H9 (cell line): ENCODE results near the gene NEB. TPM values are rescaled to one million over a fixed set of nuclear protein-coding genes. Genes with fewer than 3 reads are reported as not detected.

Source experiments
- DNase-seq: peaks from one replicate; pipeline ENCODE4 v3.0.0-alpha.2; 2017
- H2AFZ ChIP-seq: one replicate; pipeline ENCODE4 v1.6.1; 2013; ENCODE audit warnings: mild to moderate bottlenecking, low read length, control low read depth, moderate library complexity
- H2AK5ac ChIP-seq: 2 replicates; pipeline ENCODE4 v1.6.1; 2013; ENCODE audit warnings: low read length, control low read depth, mixed read lengths; ENCODE audit not compliant: insufficient read length
- H2BK120ac ChIP-seq: one replicate; pipeline ENCODE4 v1.6.1; 2013; ENCODE audit warnings: low read depth, mild to moderate bottlenecking, low read length, control low read depth, inconsistent platforms; ENCODE audit not compliant: poor library complexity, severe bottlenecking
- H2BK12ac ChIP-seq: 2 replicates; pipeline ENCODE4 v1.6.1; 2013; ENCODE audit warnings: low read length, control low read depth, mixed read lengths, low read depth; ENCODE audit not compliant: insufficient read length
- H2BK15ac ChIP-seq: 2 replicates; pipeline ENCODE4 v1.6.1; 2013; ENCODE audit warnings: low read depth, low read length, control low read depth
- H2BK20ac ChIP-seq: one replicate; pipeline ENCODE4 v1.6.1; 2013; ENCODE audit warnings: low read depth, mild to moderate bottlenecking, low read length, control low read depth, inconsistent platforms; ENCODE audit not compliant: poor library complexity, severe bottlenecking
- H2BK5ac ChIP-seq: 2 replicates; pipeline ENCODE4 v1.6.1; 2013; ENCODE audit warnings: low read length, control low read depth, mixed read lengths; ENCODE audit not compliant: insufficient read length
- H3K14ac ChIP-seq: 2 replicates; pipeline ENCODE4 v1.6.1; 2013; ENCODE audit warnings: low read length, control low read depth; ENCODE audit not compliant: insufficient read depth
- H3K18ac ChIP-seq: 2 replicates; pipeline ENCODE4 v1.6.1; 2013; ENCODE audit warnings: low read depth, mild to moderate bottlenecking, mixed read lengths, low read length, control low read depth; ENCODE audit not compliant: insufficient read length
- H3K23ac ChIP-seq: 2 replicates; pipeline ENCODE4 v1.6.1; 2013; ENCODE audit warnings: low read length, control low read depth, mixed read lengths, low read depth; ENCODE audit not compliant: insufficient read length
- H3K23me2 ChIP-seq: 2 replicates; pipeline ENCODE4 v1.6.1; 2013; ENCODE audit warnings: low read depth, mild to moderate bottlenecking, mixed read lengths, low read length, control low read depth; ENCODE audit not compliant: insufficient read length, poor library complexity, severe bottlenecking
- H3K27ac ChIP-seq: 2 replicates; pipeline ENCODE4 v1.5.1; 2013; ENCODE audit warnings: low read length, control low read depth, mixed read lengths, low read depth; ENCODE audit not compliant: insufficient read length
- H3K27me3 ChIP-seq: 2 replicates; pipeline ENCODE4 v1.6.1; 2013; ENCODE audit warnings: low read length, control low read depth, inconsistent platforms; ENCODE audit not compliant: insufficient read depth
- H3K4ac ChIP-seq: 2 replicates; pipeline ENCODE4 v1.6.1; 2013; ENCODE audit warnings: low read depth, mild to moderate bottlenecking, control low read depth, inconsistent platforms, low read length, moderate library complexity
- H3K4me1 ChIP-seq: 2 replicates; pipeline ENCODE4 v1.6.1; 2013; ENCODE audit warnings: low read length, control low read depth, inconsistent platforms; ENCODE audit not compliant: insufficient read depth
- H3K4me2 ChIP-seq: 2 replicates; pipeline ENCODE4 v1.6.1; 2013; ENCODE audit warnings: low read length, control low read depth, mixed read lengths; ENCODE audit not compliant: insufficient read length, insufficient read depth
- H3K56ac ChIP-seq: 2 replicates; pipeline ENCODE4 v1.6.1; 2013; ENCODE audit warnings: low read depth, mild to moderate bottlenecking, mixed read lengths, low read length, control low read depth; ENCODE audit not compliant: insufficient read length
- H3K79me1 ChIP-seq: 2 replicates; pipeline ENCODE4 v1.6.1; 2013; ENCODE audit warnings: low read depth, mild to moderate bottlenecking, moderate library complexity, low read length, control low read depth, inconsistent platforms; ENCODE audit not compliant: insufficient read depth, poor library complexity, severe bottlenecking
- H3K79me2 ChIP-seq: 2 replicates; pipeline ENCODE4 v1.6.1; 2013; ENCODE audit warnings: low read length, control low read depth, inconsistent platforms; ENCODE audit not compliant: insufficient read depth
- H3K9ac ChIP-seq: 2 replicates; pipeline ENCODE4 v1.6.1; 2013; ENCODE audit warnings: low read length, control low read depth, mixed read lengths; ENCODE audit not compliant: insufficient read length; ENCODE audit errors: extremely low read depth
- H3K9me3 ChIP-seq: one replicate; pipeline ENCODE4 v1.6.1; 2013; ENCODE audit warnings: low read depth, low read length, inconsistent platforms; ENCODE audit not compliant: control insufficient read depth
- H3T11ph ChIP-seq: one replicate; pipeline ENCODE4 v1.6.1; 2013; ENCODE audit warnings: mild to moderate bottlenecking, low read length, control low read depth, inconsistent platforms
- H4K20me1 ChIP-seq: one replicate; pipeline ENCODE4 v1.6.1; 2013; ENCODE audit not compliant: control insufficient read depth, insufficient read length, insufficient read depth
- H4K5ac ChIP-seq: 2 replicates; pipeline ENCODE4 v1.6.1; 2013; ENCODE audit warnings: low read depth, mild to moderate bottlenecking, mixed read lengths, low read length, control low read depth; ENCODE audit not compliant: insufficient read length
- H4K8ac ChIP-seq: replicated peaks from 2 replicates; pipeline ENCODE4 v1.6.1; 2013; ENCODE audit warnings: low read length, control low read depth, mixed read lengths, low read depth; ENCODE audit not compliant: insufficient read length
- H4K91ac ChIP-seq: 2 replicates; pipeline ENCODE4 v1.6.1; 2013; ENCODE audit warnings: low read depth, mild to moderate bottlenecking, moderate library complexity, mixed read lengths, low read length, control low read depth; ENCODE audit not compliant: insufficient read length
- H3K27ac Mint-ChIP-seq, 3 experiments: 2 replicates in 2 of 3; 3 replicates in 1 of 3; pipeline ENCODE4 v1.8.0; 2020 to 2021; ENCODE audit warnings: mixed read lengths in 3 of 3, mild to moderate bottlenecking in 1 of 3, moderate library complexity in 1 of 3
- H3K27me3 Mint-ChIP-seq: 2 replicates; pipeline ENCODE4 v1.8.0; 2021; ENCODE audit warnings: low read depth, mild to moderate bottlenecking, moderate library complexity, mixed read lengths
- H3K36me3 Mint-ChIP-seq, 3 experiments: 2 replicates in 2 of 3; 3 replicates in 1 of 3; pipeline ENCODE4 v1.8.0; 2020 to 2021; ENCODE audit warnings: low read depth in 3 of 3, mixed read lengths in 3 of 3; ENCODE audit not compliant: insufficient read depth in 1 of 3
- H3K4me1 Mint-ChIP-seq, 2 experiments: 2 replicates each; pipeline ENCODE4 v1.8.0; 2020; ENCODE audit warnings: mixed read lengths in 2 of 2
- H3K4me3 Mint-ChIP-seq, 2 experiments: 2 replicates in 1 of 2; 3 replicates in 1 of 2; pipeline ENCODE4 v1.8.0; 2020 to 2021; ENCODE audit warnings: mild to moderate bottlenecking in 2 of 2, mixed read lengths in 2 of 2, moderate library complexity in 1 of 2
- H3K9me3 Mint-ChIP-seq, 2 experiments: 2 replicates in 1 of 2; 3 replicates in 1 of 2; pipeline ENCODE4 v1.8.0; 2020; ENCODE audit warnings: mild to moderate bottlenecking in 2 of 2, mixed read lengths in 2 of 2, moderate library complexity in 1 of 2
- CTCF ChIP-seq: fragments of 200-600 bp; sonication (generic); conservative IDR thresholded peaks from 3 replicates; pipeline ENCODE4 v1.8.0; 2021; ENCODE audit warnings: antibody characterized with exemption, mild to moderate bottlenecking
- WGBS: extraction: QIAGEN DNeasy Blood & Tissue Kit; methylation state at CpG from one replicate; pipeline ENCODE4 v1.1.7; 2013; ENCODE audit warnings: missing lambda C conversion rate, low lambda C conversion rate, mixed read lengths; ENCODE audit not compliant: insufficient read length; ENCODE audit errors: extremely low coverage; 5-methylcytosine and 5-hydroxymethylcytosine counted together
- total RNA-seq: library from RNA; stranded (reverse); gene quantifications from 2 replicates; pipeline ENCODE4 v1.2.1, GENCODE V29; 2021

The NEB gene
- total RNA-seq, 1 experiment from 2014 or later = 0.98 TPM

GRCh38 chr2:151729415-151729811 is 4.9 kb downstream of the NEB start:
- Histone ChIP-seq H2AK5ac (no peak overlapping the region), H2BK120ac (no peak overlapping the region), H3K18ac (no peak overlapping the region), H3K27ac (no peak overlapping the region), H3K79me1 (no peaks in the 10 kb centered on the region), H4K91ac (no peak overlapping the region), H3K23ac (no peak overlapping the region), H2BK12ac (no peak overlapping the region), H3K4me1 (peaks cover 11% of the 10 kb centered on the region), H3K56ac (no peak overlapping the region), H3K23me2 (no peaks in the 10 kb centered on the region), H2BK5ac (no peak overlapping the region), H3K4ac (no peak overlapping the region), H3K4me2 (no peak overlapping the region), H2AFZ (no peak overlapping the region), H3K14ac (no peak overlapping the region), H4K8ac (no peak overlapping the region), H3K9ac (no peak overlapping the region), H3K27me3 (no peaks in the 10 kb centered on the region), H2BK15ac (no peak overlapping the region), H3T11ph (no peak overlapping the region), H3K79me2 (no peaks in the 10 kb centered on the region), H3K9me3 (no peaks in the 10 kb centered on the region), H2BK20ac (no peak overlapping the region), H4K20me1 (no peaks in the 10 kb centered on the region), H4K5ac (no peak overlapping the region)
- no peaks in the 10 kb centered on the region for H3K36me3 Mint-ChIP-seq
- DNase-seq = no peak
- H3K27ac Mint-ChIP-seq = peak overlapping the region; percentile 18 to 55 (median 22); a peak in 3 of 7 replicates
- no peaks in the 10 kb centered on the region for H3K9me3 Mint-ChIP-seq
- no peak overlapping the region; a peak in 1 of 5 replicates for H3K4me3 Mint-ChIP-seq
- H3K4me1 Mint-ChIP-seq = peaks cover 46 to 49% of the 10 kb centered on the region in 2 experiments
- H3K27me3 Mint-ChIP-seq = no peaks in the 10 kb centered on the region
- no peak for TF ChIP-seq CTCF
- no CpG with 5 or more reads among the region's 3 CpGs for WGBS
